Measurements from ENCODE around the gene ATP5F1B.

GRCh38 chr12:56600753-56601152, 45.0 kb downstream of the ATP5F1B start:
- no peak for TF ChIP-seq ZNF263 (CRISPR knock-in tag; IDR thresholded peaks at IDR 0.05; ENCODE audit: low read depth)
- no peak for TF ChIP-seq ARID4B (CRISPR knock-in tag; IDR thresholded peaks at IDR 0.05; ENCODE audit: borderline replicate concordance)
- no peak for TF ChIP-seq CTCF (IDR thresholded peaks at IDR 0.05)
- no peak for TF ChIP-seq TEAD4 (CRISPR knock-in tag; IDR thresholded peaks at IDR 0.05)
- no peak for TF ChIP-seq MAX (CRISPR knock-in tag; IDR thresholded peaks at IDR 0.05)
- no peak for TF ChIP-seq ZNF138 (CRISPR knock-in tag; conservative IDR thresholded peaks at IDR 0.05)
- TF ChIP-seq SMAD3 (CRISPR knock-in tag; IDR thresholded peaks at IDR 0.05; ENCODE audit: borderline replicate concordance), result no peak
